ENCODE measurements around the gene KIAA0513.
A peak's percentile ranks its signal among the peaks of the same experiment; 100 is the strongest.
"Not testable (repeated sequence)": the region's sequence is repeated elsewhere in the genome, so short reads cannot be mapped to it uniquely, and the experiment has no call there.

KIAA0513 gene

DNA sequence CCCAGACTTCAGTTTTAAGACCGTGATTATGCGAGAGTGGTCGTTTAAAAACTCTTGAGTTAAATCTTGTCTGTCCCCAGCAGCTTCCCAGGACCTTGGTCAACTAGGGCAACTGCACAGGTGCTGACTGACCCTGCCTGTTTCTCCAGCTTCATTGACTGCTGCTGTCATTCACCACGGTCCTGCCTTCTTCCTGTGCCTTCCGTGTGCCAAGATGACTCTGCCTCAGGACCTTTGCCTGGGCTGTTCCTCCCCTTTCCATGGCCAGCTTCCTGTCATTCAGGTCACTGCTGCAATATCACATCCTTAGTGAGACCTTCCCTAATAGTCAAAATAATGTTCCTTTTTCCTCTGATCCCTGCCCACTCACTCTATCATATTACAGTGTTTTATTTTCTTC lies 3.9 kb downstream of the KIAA0513 start:
- no peak for DNase-seq

DNA sequence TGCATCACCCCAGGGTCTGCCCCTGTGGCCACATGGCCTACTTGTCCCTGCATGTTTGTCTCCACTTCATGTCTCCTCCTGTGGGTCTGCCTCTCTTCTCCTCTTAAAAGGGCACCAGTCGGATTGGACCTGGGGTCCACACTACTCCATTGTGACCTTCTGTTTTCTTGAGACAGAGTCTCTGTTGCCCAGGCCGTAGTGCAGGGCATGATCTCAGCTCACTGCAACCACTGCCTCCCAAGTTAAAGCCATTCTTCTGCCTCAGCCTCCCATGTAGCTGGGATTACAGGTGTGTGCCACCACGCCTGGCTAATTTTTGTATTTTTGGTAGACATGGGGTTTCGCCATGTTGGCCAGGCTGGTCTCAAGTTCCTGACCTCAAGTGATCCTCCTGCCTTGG lies 4.6 kb downstream of the KIAA0513 start:
- not testable (repeated sequence) for DNase-seq

DNA sequence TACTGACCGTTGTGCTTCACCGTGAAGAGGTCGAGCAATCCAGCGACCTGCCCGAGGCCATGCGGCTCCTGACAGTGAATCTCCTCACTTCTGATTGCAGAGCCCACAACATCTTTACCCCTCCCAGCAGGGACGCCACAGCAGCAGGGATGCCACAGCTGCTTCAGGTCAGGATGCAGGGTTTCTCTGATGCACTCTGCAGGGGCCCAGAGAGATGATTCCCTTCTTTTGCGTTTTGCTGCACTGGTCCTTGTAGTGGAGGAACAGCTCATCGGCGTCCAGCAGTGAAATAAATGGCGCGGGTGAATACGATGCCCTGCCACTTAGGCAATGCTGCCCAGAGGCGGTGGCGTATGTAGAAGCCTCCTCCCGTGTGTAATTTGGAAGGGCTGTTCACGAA lies 5.6 kb downstream of the KIAA0513 start:
- DNase-seq = no peak

DNA sequence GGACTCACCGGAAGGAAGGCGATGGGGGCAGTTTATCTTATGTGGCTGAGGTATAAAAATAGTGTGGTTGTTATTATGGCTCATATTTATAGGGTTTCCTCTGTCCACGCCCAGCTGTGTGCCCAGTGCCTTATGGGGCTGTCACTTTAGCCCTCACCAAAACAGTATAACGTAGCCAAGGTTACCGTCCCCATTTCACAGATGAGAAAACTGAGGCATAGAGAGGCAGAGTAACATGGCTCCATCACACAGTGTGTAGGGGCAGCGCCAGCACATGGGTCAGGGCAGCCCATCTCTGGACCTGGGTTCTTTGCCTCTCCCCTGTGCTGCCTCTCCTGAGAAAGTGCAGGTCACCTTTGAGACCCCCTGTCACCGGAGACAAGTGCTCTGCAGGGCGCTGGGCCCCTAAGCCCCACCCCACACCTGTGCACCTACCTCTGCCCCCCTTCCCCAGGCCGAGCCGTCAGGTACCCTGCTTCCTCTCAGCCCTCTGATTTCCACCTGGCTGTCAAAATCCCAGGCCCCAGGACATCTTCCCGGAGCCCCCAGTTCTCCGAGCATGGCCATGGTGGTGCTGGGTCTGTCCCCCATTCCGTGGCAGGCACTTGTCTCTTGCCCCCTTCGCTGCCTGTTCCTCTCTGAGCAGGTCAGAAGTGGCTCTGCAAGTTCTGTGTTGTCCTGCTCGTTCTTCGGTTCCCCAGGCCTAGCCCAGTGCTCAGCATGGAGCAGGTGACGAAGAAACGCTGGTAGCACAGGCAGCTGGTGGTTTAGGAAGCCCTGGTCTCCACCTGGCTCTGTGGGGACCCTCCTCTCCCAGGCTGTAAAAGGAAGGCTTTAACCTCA lies 7.2 kb downstream of the KIAA0513 start:
- DNase-seq = no peak

DNA sequence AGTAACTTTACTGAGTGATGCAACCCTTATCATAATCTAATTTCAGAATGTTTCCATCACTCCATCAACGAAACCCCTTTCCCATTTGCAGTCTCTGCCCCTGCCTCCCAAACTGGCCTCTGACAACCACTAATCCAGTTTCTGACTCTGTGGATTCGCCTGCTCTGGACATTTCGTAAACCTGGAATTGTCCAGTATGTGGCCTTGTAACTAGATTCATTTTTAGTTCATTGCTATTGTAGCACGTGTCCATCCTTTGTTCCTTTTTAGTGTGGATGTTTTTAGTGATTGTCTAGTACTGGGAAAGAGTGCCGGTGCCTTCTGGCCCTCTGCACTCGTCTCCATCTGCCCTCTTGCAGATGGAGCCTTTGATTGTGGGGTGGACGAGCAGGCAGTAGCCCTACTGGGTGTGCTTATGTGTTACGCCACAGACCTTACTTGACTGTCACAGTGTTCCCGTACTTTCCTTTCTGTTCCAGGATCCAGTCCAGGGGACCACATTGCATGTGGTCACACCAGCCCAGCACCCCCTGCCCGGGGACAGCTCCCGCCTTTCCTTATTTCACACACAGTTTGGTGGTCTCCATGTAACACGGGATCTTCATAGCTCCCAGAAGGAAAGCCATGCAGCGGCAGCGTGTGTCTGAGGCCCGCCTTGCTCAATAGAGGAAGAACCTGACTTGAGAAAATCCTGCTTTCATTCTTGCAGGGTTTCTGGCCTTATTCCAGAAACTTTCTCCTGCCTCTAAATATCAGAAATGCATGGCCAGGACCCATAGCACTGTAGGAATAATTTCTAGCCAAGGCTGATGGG lies 8.8 kb downstream of the KIAA0513 start:
- DNase-seq = no peak

DNA sequence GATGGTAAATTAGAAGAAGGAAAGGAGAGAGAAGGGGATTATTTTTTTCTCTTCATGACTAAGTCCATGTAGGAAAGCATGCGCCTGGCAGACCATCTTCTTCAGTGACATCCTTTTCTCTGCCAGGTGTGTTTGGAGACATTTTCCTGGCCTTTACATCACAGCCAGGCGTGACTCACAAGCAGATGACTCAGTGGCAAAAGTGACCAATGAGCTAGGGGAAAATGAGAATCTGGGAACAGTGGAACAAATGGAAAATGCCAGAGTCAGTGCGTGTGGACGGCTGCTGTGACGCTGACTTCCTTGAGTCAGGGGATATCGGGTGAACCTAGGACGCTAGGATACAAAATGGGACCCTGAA lies 9.4 kb downstream of the KIAA0513 start:
- DNase-seq = no peak

DNA sequence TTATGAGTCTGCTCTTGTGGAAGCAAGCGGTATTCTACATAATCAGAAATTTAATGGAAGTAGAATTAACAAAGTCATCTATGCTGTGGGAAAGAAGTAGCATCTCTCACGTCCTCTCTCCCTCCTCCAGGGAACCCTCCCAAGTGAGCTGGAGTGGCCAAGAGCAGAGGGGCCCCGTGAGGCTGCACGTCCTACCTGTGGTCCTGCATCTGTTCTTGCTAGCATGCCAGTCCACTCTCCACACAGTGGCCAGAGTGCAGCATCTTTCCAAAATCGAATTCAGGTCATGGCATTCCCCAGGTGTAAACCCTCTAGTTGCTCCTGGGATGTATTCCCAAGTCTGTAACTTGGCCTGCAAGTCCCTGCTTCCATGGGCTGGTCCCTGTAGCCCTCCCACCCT lies 10.1 kb downstream of the KIAA0513 start:
- no peak for DNase-seq

DNA sequence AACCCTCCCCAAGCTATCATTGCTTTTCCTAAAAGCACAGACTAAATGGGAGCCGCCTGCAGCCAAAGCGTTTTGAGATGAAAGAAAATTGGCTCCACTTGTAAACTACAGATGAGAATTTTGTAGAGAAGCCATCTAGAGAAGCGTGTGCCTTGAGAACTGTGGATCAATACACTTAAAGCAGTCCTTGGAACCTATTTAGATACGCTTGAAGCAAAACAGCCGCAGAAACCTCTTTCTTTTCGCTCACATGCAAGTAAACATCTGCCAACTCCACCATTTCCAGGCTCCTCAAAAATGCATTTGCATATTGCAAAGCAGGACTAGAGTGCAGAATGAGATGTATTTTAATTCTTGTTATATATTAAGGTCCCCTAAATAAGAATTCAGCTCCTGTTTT lies 13.1 kb downstream of the KIAA0513 start:
- no peak for DNase-seq

DNA sequence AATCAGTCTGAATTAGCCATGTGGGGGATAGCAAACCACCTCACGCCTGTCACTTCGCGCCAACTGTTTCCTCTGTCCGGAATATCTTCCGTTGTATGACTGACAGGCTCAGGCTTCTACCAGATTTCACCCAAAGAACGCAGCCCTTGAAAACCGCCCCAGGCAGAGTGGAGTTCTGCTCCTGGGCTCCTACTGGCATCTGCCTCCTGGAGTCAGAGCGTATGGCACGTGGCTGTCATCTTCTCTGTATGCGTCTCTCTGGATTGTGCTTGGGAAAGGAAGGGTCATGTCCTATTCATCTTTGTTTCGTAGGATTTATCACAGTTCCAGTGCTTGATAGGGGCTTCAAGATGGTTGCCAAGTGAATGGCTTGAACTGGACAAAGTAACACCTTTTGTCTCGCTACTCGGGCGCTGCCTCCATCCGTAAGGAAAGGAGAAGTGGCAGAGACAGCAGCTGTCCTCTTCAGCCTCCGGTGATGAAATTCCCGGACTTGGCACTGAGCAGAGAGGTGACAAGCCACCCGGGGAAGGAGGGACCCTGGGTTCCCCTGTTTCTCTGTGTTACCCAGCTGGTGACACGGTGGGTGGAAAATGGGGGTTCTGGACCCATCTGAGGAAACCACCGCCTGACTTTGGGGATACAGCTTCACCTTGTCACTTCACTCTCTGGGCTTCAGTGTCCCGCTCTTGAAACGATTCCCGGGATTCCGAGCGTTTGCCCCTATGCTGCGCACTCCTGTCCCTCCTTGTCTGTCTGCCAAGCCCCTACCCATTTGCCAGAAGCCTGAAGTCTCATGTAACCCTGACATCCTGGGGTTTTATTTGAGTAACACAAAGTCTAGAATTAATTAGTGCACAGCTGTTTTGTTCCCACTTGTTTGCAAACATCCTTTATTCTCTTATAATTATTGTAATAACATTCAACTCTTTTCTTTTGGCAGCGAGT lies 13.9 kb downstream of the KIAA0513 start:
- DNase-seq = no peak

DNA sequence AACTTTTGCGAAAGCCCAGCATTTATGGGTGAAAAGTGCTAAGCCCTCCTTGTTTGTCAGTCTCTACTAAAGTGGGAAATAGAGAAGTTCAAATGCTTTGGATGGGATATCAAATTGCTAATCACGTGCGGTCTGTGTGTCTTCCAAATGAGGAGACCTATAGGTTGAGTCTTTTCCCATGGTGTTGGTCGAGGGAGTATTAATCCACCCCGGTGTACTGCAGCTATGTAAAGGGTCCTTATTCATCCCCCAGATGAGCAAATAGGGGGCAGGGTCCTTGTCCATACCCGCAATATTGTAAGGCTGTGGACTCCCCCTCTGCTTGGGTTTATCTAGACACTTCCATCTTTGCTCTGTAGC lies 14.6 kb downstream of the KIAA0513 start:
- DNase-seq = no peak

DNA sequence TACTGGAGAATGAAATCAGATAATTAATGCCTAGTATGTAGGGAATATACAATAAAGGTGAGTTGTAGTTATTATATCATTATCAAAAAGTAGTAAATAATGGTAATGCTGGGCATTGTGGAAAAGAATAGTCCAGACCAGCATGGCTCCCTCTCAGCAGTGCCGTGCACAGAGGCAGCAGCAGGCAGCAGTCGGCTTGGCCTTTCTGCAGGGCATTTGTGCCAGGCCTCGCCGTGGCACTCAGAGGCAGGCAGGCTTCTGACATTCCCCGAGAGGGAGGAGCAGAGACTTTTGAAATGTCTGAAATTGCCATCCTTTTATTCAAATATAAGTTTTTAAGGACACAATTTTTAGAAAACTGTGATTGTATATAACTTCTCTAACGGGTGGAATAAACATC lies 15.0 kb downstream of the KIAA0513 start:
- DNase-seq = no peak

DNA sequence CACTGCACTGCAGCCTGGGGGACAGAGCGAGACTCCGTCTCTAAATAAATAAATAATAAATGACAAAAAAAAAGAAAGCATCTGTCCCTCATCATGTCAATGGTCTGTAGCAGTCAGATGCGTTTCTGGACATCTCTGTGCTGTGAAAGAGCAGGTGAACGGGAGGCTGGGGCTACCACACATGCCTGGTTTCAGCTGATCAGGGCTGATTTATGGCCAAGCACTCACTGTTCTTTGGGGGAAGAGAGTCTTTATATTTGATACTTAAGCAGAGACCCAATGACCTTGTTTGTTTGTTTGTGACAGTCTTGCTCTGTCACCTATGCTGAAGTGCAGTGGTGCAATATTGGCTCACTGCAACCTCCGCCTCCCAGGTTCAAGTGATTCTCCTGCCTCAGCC lies 17.5 kb downstream of the KIAA0513 start:
- no peak for DNase-seq

DNA sequence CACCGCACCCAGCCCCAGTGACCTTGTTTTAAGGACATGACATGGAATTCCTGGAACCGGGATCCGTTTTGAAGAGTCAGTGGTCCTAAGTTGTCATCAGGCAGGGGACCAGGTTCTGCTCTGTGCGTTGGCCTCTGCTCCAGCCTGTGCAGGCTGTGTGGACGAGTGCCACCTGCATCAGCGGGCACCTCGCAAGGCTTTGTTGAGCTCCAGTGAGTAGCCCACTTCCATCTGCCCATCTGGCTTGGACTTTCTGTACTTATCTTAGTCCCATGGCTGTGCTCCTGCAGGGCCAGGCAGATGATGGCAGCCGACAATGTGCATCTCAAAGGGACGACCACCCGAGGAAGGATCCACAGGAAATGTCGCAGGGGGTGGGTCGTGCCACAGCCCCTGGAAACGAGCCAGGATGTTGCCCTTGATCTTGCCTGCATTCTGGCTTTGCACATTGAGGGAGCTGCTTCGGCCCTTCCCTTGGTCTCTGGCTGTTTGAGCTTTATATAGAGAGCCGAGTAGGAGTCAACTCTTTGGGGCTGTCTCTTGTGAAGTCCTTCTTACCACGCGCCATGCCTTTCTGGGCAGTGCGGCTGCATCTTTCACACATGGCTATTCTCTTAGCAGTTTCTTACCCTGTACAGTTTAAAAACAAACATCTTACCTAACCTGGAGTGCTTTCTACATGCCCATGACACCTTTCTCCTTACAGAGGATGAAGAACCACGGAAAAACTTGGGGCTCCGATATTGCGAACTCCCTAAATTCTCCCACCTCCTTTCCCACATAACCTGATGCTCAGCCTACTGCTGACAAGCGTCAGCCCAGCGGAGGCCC lies 18.3 kb downstream of the KIAA0513 start:
- DNase-seq = no peak

DNA sequence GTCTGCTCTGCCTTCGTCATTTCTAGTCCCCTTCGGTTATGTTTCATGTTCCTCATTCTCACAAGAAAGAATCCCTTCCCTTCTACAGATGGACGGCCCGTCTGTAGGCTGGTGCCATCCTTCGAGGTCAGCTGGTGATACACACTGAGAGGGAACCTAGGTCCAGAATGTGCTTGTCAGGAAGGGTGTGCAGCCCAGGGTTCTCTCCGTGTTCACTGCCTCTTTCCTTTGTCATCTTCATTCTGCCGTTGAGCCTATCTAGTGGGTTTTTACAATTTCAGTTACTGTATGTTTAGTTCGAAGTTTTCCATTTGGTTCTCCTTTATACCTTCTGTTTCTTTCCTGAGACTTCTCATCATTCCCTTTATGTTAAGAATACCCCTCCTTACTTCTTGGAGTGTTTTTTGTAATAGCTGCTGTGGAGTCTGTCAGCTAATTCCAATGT lies 18.9 kb downstream of the KIAA0513 start:
- no peak for DNase-seq

DNA sequence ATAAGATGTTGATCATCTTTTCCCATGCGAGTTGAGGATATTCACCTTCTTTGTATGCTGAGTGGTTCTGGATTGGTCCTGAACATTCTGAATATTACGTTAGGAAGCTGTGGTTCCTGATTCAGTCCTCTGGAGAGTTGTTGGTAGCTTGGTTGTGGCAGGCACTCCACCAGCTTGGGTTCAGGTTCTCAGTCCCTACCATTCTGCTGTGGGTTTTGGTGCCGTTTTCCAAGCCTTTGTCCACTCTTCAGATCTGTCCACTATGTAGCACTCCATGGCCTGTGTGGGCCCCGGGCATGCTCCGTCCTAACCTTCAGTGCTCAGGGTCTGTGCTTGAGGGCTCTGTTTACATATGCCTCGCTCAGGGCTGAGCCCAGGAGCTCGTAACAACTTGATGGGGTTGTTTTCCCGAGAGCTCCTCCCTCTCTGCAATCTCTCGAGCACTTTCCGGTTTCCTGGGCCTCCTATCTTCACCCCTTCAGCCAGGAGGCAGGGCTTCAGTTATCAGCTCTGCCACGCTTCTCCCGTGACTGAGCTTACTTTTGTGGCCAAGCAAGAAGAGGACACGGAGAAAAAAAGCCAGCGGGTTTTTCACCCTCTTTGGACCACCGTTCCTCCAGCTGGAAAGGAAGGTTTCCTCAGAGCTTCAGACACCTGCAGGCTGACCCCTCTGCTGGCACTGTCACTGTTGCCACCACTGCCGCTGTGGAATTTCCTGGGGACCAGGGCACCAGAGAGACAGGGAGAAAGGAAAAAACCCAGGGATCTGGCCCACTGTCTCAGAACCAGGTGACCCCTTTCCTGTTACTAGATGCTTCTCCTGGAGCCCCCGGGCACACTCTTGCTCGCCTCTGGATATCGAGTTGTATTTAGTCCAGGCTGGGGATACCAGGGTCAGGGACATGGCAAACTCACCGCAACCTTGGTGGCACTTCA lies 19.6 kb downstream of the KIAA0513 start:
- peak; percentile 53 for DNase-seq

DNA sequence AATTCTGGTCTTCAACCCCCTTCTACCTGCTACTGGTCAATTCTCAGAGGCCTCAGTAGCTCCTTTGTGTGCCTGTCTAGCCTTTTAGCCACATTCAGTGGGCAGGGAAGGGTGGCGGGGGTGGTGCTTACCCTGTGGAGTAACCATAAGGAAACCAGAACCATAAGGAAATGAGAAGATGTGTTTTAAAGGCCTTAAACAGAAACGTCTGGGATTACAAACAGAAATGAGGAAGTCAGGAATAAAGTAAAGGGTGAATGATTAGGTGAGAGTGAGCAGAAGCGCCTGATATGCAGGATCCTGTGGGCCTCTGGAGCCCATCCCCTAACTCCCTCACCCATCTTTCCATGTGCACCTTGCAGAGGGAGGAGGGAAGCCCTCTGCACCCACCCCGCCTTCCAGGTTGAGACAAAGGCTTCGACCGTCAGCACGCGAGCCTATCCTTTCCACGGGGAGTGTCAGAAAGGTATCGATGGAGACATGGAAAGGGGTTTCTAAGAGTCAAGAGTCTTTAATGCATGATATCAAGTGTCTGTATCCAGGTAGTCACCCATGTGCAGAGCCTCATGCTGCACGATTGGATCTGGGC lies 20.4 kb downstream of the KIAA0513 start:
- DNase-seq = no peak

DNA sequence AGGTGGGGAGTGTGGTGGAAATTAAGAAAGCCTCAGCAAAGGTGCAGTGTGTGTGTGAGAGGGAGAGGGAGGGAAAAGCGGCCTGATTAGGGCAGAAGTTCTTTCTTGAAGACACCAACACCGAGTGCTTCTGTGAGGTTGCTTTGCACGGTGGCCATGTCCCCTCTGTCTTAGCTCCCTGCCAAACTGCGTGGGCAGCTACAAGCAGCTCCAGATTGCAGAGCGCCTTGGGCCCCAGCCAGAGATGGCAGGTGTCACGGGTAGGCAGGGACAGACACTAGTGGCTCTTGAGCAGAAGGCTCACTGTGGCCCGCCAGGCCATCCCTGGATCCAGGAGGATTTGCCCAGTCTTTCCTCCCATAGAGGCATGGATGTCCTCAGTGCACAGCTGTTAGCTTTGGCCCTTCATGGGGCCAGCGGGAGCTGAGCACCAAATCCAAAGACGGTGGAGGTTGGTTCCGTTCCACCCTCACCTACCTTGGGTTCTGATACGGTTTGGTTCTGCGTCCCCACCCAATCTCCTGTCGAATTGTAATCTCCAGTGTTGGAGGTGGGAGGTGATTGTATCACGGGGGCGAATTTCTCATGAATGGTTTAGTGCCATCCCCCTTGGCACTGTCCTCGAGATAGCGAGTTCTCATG lies 21.4 kb downstream of the KIAA0513 start:
- no peak for DNase-seq

DNA sequence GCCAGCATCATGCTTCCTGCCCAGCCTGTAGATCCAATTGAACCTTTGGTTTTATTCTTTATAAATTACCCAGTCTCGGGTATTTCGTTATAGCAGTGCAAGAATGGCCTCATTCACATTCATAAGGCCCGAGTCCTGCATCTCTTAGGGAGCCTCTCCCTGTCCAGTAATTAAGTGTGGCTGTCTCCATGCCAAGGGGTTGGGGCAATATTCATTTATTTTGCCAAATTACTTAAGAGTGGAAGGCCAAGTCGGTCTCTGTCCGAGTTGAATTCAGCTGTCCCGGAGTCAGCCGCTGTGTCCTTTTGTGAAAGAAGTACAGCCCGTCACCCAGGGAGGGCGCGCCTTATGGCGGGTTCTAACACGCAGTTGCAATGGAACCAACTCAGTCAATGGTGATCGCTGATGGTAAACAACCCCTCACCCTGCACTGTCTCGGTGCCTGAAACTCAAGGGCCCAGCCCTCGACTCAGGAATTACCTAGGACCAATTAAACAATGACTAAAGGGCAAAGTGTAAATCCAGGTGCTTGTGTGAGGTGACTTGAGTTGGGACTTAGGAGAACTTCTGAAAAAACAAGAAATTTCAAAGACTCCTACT lies 22.2 kb downstream of the KIAA0513 start:
- DNase-seq = no peak

DNA sequence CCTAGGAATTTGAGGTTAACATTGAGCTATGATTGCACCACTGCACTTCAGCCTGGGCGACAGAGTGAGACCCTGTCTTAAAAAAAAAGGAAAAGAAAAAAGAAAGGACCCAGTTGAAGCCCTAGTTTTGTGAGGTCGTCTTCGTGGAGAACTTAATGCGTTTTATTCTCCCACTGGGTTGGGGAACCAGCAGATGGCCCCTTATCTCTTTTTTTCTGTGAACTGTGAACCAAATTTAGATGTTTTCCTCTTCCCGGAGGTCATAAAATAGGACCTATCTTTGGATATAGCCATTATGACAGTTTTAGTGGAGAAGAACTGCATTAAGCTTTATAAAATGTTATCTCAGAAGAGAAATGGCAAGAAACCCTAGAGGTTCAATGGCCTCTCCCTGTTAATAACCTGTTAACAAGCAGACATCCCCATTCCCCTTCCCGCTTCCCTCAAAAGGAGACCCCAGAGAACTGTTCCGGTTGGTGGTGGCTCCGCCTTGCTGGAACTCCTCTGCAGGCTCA lies 23.5 kb downstream of the KIAA0513 start:
- no peak for DNase-seq

DNA sequence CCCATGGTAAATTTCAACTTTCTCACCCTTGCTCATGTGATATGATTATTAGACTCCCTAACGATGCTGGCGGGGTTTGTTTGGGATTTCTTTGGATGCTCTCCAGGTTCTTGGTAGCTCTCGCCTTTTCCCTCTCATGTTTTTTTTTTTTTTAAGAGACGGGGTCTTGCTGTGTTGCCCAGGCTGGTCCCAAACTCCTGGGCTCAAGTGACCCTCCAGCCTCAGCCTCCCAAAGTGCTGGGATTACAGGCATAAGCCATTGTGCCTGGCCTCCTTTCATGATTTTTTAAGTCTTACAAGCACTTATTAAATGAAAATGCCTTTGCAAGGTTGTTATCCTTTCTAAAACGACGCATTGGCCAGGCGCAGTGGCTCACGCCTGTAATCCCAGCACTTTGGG lies 24.1 kb downstream of the KIAA0513 start:
- DNase-seq = no peak
